Tracheal epithelial cell (primary cell): ENCODE data around the gene D2HGDH. TPM values are rescaled to one million over a fixed set of nuclear protein-coding genes. Genes with fewer than 3 reads are reported as not detected.

Experiments
- total RNA-seq: library from RNA; depleted of rRNA; stranded (reverse); fragments of >200 nt; gene quantifications from 2 replicates; pipeline ENCODE4 v1.2.1, GENCODE V29; 2014

D2HGDH gene
- 14.5 and 19.8 TPM in 2 replicates for total RNA-seq

GRCh38 chr2:241734467-241735208 is at the start of gene D2HGDH:
Gene D2HGDH, plus strand, starts transcription at chr2:241734630. Its CDS starts 595 bp downstream, at chr2:241735225.

GRCh38 chr2:241686650-241687425 is 47.6 kb upstream of the D2HGDH start, which contains the start of gene DTYMK:
Gene DTYMK, minus strand, starts transcription at chr2:241686815. Its CDS starts 32 bp downstream, at chr2:241686783.

GRCh38 chr2:241701399-241702154 is 32.9 kb upstream of the D2HGDH start, which contains the start of gene ING5:
Gene ING5, plus strand, starts transcription at chr2:241702039. Its CDS starts 27 bp downstream, at chr2:241702066.

GRCh38 chr2:241776336-241777169 is 42.1 kb downstream of the D2HGDH start, which contains the start of gene GAL3ST2:
Gene GAL3ST2, plus strand, starts transcription at chr2:241776822. Its CDS starts 134 bp downstream, at chr2:241776956.

GRCh38 chr2:241808721-241809382 is 74.4 kb downstream of the D2HGDH start, which contains the start of gene NEU4:
Gene NEU4, plus strand, starts transcription at chr2:241809193. Its CDS starts 5,292 bp downstream, at chr2:241814485.

Other genes with a start within 250 kb of the D2HGDH start
- 218 and 360 TPM in 2 replicates for gene STK25, start 226.0 kb upstream of the D2HGDH start, total RNA-seq
- 27.5 and 48.2 TPM in 2 replicates for gene BOK, start 175.9 kb upstream of the D2HGDH start, total RNA-seq
- gene THAP4, start 97.5 kb upstream of the D2HGDH start, total RNA-seq, result 52.9 and 64.8 TPM in 2 replicates
- 48.6 and 57.6 TPM in 2 replicates for gene ATG4B, start 96.9 kb upstream of the D2HGDH start, total RNA-seq
- 21.5 and 25.8 TPM in 2 replicates for gene DTYMK, start 47.8 kb upstream of the D2HGDH start, total RNA-seq
- 16.4 TPM in 2 replicates for gene ING5, start 32.6 kb upstream of the D2HGDH start, total RNA-seq
- gene GAL3ST2, start 42.2 kb downstream of the D2HGDH start, total RNA-seq, result not detected in 2 replicates
- not detected in 2 replicates for gene NEU4, start 74.6 kb downstream of the D2HGDH start, total RNA-seq
- 0.24 TPM in 1 of 2 replicates, not detected in the other for gene PDCD1, start 124.3 kb downstream of the D2HGDH start, total RNA-seq
- gene RTP5, start 135.1 kb downstream of the D2HGDH start, total RNA-seq, result not detected in 2 replicates